ENCODE results near the gene ANHX. TPM values are rescaled to one million over a fixed set of nuclear protein-coding genes. Genes with fewer than 3 reads are reported as not detected.

Gene ANHX
- total RNA-seq, 1 experiment from 2014 or later, result not detected

DNA sequence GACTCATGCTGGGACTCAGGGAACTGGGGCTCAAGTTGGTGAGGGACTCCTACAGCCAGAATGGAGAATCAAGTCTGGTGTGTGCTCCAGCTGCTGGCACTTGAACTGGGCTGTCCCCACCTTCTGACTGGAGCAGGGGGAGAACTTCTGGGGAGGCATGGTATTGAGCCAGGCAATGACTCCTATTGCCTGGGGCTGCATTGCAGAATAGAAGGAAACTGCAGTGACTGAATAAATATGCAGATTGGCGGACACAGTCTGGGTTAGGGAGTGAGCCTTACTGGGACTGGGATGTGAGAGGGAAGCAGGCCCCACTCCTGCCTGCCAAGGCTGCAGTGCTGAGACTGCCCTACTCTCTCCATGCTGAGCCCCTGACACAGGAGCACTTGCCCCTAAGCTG is 63.2 kb downstream of the ANHX start:
- ChIA-PET POLR2A (ENCODE audit: low non-redundant PET) (no interaction called here), CTCF (no interaction called here)
- no peaks in the 10 kb centered on the region for H3K4me1 ChIP-seq (ENCODE audit: insufficient read depth, low read length, poor library complexity, severe bottlenecking)
- H3K27ac ChIP-seq (ENCODE audit: low read depth, low read length, poor library complexity, severe bottlenecking), result no peak overlapping the region
- no peaks in the 10 kb centered on the region for H3K27me3 ChIP-seq (replicated peaks; ENCODE audit: insufficient read depth, low read depth, low read length, poor library complexity)
- intact Hi-C loops (cut with micrococcal nuclease; ENCODE audit: unreplicated experiment), result no loop called here
- BruUV-seq (replicated peaks), result no TSS peak
- TF ChIP-seq EZH2 (IDR thresholded peaks at IDR 0.05; ENCODE audit: borderline replicate concordance, low read depth, low read length, poor library complexity, severe bottlenecking), result no peak
- TF ChIP-seq, protein P1, sequence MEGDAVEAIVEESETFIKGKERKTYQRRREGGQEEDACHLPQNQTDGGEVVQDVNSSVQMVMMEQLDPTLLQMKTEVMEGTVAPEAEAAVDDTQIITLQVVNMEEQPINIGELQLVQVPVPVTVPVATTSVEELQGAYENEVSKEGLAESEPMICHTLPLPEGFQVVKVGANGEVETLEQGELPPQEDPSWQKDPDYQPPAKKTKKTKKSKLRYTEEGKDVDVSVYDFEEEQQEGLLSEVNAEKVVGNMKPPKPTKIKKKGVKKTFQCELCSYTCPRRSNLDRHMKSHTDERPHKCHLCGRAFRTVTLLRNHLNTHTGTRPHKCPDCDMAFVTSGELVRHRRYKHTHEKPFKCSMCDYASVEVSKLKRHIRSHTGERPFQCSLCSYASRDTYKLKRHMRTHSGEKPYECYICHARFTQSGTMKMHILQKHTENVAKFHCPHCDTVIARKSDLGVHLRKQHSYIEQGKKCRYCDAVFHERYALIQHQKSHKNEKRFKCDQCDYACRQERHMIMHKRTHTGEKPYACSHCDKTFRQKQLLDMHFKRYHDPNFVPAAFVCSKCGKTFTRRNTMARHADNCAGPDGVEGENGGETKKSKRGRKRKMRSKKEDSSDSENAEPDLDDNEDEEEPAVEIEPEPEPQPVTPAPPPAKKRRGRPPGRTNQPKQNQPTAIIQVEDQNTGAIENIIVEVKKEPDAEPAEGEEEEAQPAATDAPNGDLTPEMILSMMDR (conservative IDR thresholded peaks at IDR 0.05; ENCODE audit: low read depth, low read length), result no peak
- H3K9me3 ChIP-seq (ENCODE audit: low read depth, low read length, poor library complexity, severe bottlenecking), result peaks cover 55% of the 10 kb centered on the region
- H3K36me3 ChIP-seq (ENCODE audit: insufficient read depth, low read length, poor library complexity, severe bottlenecking), result no peaks in the 10 kb centered on the region
- no peak for DNase-seq (ENCODE audit: low spot score)
- no peak overlapping the region for H3K4me3 ChIP-seq (ENCODE audit: low read depth, low read length, poor library complexity, severe bottlenecking)

Other genes starting within 250 kb of the ANHX start
- 16.0 and 17.1 TPM in 2 replicates for gene ZNF26, start 249.5 kb downstream of the ANHX start, total RNA-seq (2021)
- 35.5 and 40.4 TPM in 2 replicates for gene ZNF84, start 198.4 kb downstream of the ANHX start, total RNA-seq (2021)
- gene ZNF140, start 155.0 kb downstream of the ANHX start, total RNA-seq (2021), result 14.9 and 16.7 TPM in 2 replicates
- gene ZNF891, start 105.6 kb downstream of the ANHX start, total RNA-seq (2021), result 2.9 TPM in 2 replicates
- gene ZNF10, start 105.2 kb downstream of the ANHX start, total RNA-seq (2021), result 10.1 and 13.5 TPM in 2 replicates
- gene ZNF268, start 54.4 kb downstream of the ANHX start, total RNA-seq (2021), result 20.6 and 21.0 TPM in 2 replicates